Hepatocyte (in vitro differentiated cells): ENCODE measurements around the gene NLRP5. TPM values are rescaled to one million over a fixed set of nuclear protein-coding genes. Genes with fewer than 3 reads are reported as not detected.

Source experiments
- DNase-seq: peaks from one replicate; pipeline ENCODE4 v3.0.0-alpha.2; 2016; ENCODE audit warnings: low spot score
- H2AFZ ChIP-seq: fragments of 200-600 bp; sonication (generic); 2 replicates; pipeline ENCODE4 v1.6.0; 2016; ENCODE audit warnings: antibody characterized with exemption, mild to moderate bottlenecking
- H3K27ac ChIP-seq: fragments of 200-600 bp; sonication (generic); 2 replicates; pipeline ENCODE4 v1.5.1; 2016; ENCODE audit warnings: mild to moderate bottlenecking
- H3K27me3 ChIP-seq: fragments of 200-600 bp; sonication (generic); 2 replicates; pipeline ENCODE4 v1.6.1; 2016
- H3K36me3 ChIP-seq: fragments of 200-600 bp; sonication (generic); replicated peaks from 2 replicates; pipeline ENCODE4 v1.5.1; 2016; ENCODE audit warnings: low read depth; ENCODE audit not compliant: insufficient read depth
- H3K4me1 ChIP-seq: fragments of 200-600 bp; sonication (generic); 2 replicates; pipeline ENCODE4 v1.5.1; 2016; ENCODE audit warnings: mild to moderate bottlenecking, moderate library complexity; ENCODE audit not compliant: insufficient read depth
- H3K4me2 ChIP-seq: fragments of 200-600 bp; sonication (generic); 2 replicates; pipeline ENCODE4 v1.6.0; 2016
- H3K4me3 ChIP-seq: fragments of 200-600 bp; sonication (generic); 2 replicates; pipeline ENCODE4 v1.5.1; 2016; ENCODE audit warnings: mild to moderate bottlenecking
- H3K79me2 ChIP-seq: fragments of 200-600 bp; sonication (generic); 2 replicates; pipeline ENCODE4 v1.6.0; 2017; ENCODE audit warnings: mild to moderate bottlenecking
- H3K9me2 ChIP-seq: fragments of 200-600 bp; sonication (generic); replicated peaks from 2 replicates; pipeline ENCODE4 v1.6.0; 2017; ENCODE audit warnings: mild to moderate bottlenecking; ENCODE audit not compliant: insufficient read depth
- H3K9me3 ChIP-seq: fragments of 200-600 bp; sonication (generic); 2 replicates; pipeline ENCODE4 v1.5.1; 2016; ENCODE audit warnings: low read depth, mild to moderate bottlenecking
- H4K20me1 ChIP-seq: fragments of 200-600 bp; sonication (generic); 2 replicates; pipeline ENCODE4 v1.6.0; 2016; ENCODE audit warnings: mild to moderate bottlenecking; ENCODE audit not compliant: insufficient read depth, poor library complexity, severe bottlenecking
- CTCF ChIP-seq: fragments of 200-600 bp; sonication (generic); IDR thresholded peaks from 2 replicates; pipeline ENCODE4 v1.5.1; 2016; ENCODE audit warnings: antibody characterized with exemption, mild to moderate bottlenecking; ENCODE audit not compliant: poor library complexity
- EZH2 ChIP-seq: fragments of 200-600 bp; sonication (generic); IDR thresholded peaks from 2 replicates; pipeline ENCODE4 v1.6.1; 2016; ENCODE audit warnings: antibody characterized with exemption, mild to moderate bottlenecking, borderline replicate concordance
- EZH2phosphoT487 ChIP-seq: fragments of 200-600 bp; sonication (generic); IDR thresholded peaks from one replicate; pipeline ENCODE4 v1.6.1; 2018; ENCODE audit warnings: antibody characterized with exemption, mild to moderate bottlenecking, low read depth, moderate library complexity; ENCODE audit not compliant: unreplicated experiment, severe bottlenecking
- WGBS: methylation state at CpG from one replicate; pipeline ENCODE4 v1.1.6; 2016; ENCODE audit warnings: low lambda C conversion rate; ENCODE audit errors: missing lambda C conversion rate; 5-methylcytosine and 5-hydroxymethylcytosine counted together
- polyA plus RNA-seq: library from polyadenylated mRNA; unstranded; fragments of >200 nt; fragmentation: Nextera tagmentation; extraction: Ambion mirVana; gene quantifications from 2 replicates; pipeline ENCODE4 v1.2.1, GENCODE V29; 2016
- total RNA-seq: library from RNA; depleted of rRNA; stranded (reverse); fragments of >200 nt; gene quantifications from 2 replicates; pipeline ENCODE4 v1.2.3, GENCODE V29; 2014

NLRP5 gene
- total and polyA plus RNA-seq, 2 experiments from 2014 or later, result not detected

- Histone ChIP-seq H3K36me3 (no peaks in the 10 kb centered on the region), H3K27me3 (no peaks in the 10 kb centered on the region), H4K20me1 (peaks cover 25% of the 10 kb centered on the region), H3K27ac (no peak overlapping the region), H3K9me3 (no peaks in the 10 kb centered on the region), H3K9me2 (no peaks in the 10 kb centered on the region), H3K79me2 (peaks cover 33% of the 10 kb centered on the region), H3K4me1 (no peaks in the 10 kb centered on the region), H2AFZ (no peak overlapping the region), H3K4me3 (no peak overlapping the region), H3K4me2 (no peak overlapping the region)
- no peak for DNase-seq
- no peak for TF ChIP-seq EZH2
- TF ChIP-seq EZH2phosphoT487, result no peak
- TF ChIP-seq CTCF, result no peak
- 98% methylated on average over 50 of the region's 66 CpGs for WGBS
These were observed 102.1 kb downstream of the NLRP5 start for GRCh38 chr19:56088497-56089215.

GRCh38 chr19:56089344-56089743 is 102.8 kb downstream of the NLRP5 start:
- Histone ChIP-seq H3K4me1 (no peaks in the 10 kb centered on the region), H3K27ac (no peak overlapping the region), H3K9me2 (no peaks in the 10 kb centered on the region), H3K4me3 (no peak overlapping the region), H3K79me2 (peaks cover 37% of the 10 kb centered on the region), H3K9me3 (no peaks in the 10 kb centered on the region), H3K36me3 (no peaks in the 10 kb centered on the region), H2AFZ (no peak overlapping the region), H3K4me2 (no peak overlapping the region), H4K20me1 (peaks cover 25% of the 10 kb centered on the region), H3K27me3 (no peaks in the 10 kb centered on the region)
- TF ChIP-seq CTCF (no peak), EZH2 (no peak)
- 91% methylated on average over 14 of the region's 14 CpGs for WGBS
- no peak for DNase-seq

GRCh38 chr19:56091066-56091490 is 104.5 kb downstream of the NLRP5 start:
- Histone ChIP-seq H3K4me1 (no peaks in the 10 kb centered on the region), H3K36me3 (no peaks in the 10 kb centered on the region), H3K27me3 (no peaks in the 10 kb centered on the region), H3K9me3 (no peaks in the 10 kb centered on the region), H3K27ac (no peak overlapping the region), H3K4me3 (no peak overlapping the region), H3K4me2 (no peak overlapping the region), H2AFZ (no peak overlapping the region), H3K79me2 (peaks cover 46% of the 10 kb centered on the region), H4K20me1 (peaks cover 25% of the 10 kb centered on the region), H3K9me2 (no peaks in the 10 kb centered on the region)
- WGBS, result 88% methylated on average over 10 of the region's 10 CpGs
- no peak for TF ChIP-seq EZH2phosphoT487
- TF ChIP-seq EZH2, result no peak
- TF ChIP-seq CTCF, result no peak
- no peak for DNase-seq
